ENCODE measurements around the gene GZF1.
A peak's percentile ranks its signal among the peaks of the same experiment; 100 is the strongest.

DNA sequence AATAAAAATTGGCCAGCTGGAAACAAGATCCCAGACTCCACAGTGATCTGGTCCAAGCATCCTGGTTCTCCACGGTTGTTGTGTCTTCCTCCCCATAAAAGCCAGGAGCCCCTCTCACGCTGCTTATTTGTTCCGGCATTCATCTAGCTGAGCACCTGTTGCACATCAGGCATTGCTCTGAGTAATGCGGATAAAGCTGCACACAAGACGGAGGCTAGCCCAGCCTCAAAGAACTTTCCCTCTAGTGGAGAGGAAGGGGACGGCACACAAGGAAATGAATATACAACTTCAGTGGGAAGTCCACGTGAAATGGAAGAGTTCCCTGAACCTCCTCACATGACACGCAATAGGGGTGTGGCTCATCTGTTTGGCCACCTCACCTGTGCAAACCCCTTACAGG is 41.7 kb upstream of the GZF1 start:
- TF ChIP-seq CTCF (IDR thresholded peaks at IDR 0.05) (peak; percentile 33), ZFX (IDR thresholded peaks at IDR 0.05; ENCODE audit: borderline replicate concordance) (no peak)
